Suprapubic skin (tissue), 4 donors: Measurements from ENCODE around the gene CCDC88C.

Experiments
- CTCF ChIP-seq, 2 donors: fragments of 200-600 bp in 1 of 2; fragments of 450-650 bp in 1 of 2; sonication (generic) in 1 of 2; IDR thresholded peaks; one replicate each; pipeline ENCODE4 v1.5.1; 2016 to 2019; ENCODE audit warnings: antibody characterized with exemption in 2 of 2, mild to moderate bottlenecking in 1 of 2, moderate library complexity in 1 of 2
- POLR2A ChIP-seq, 2 donors: fragments of 450-650 bp; IDR thresholded peaks; one replicate each; pipeline ENCODE4 v1.6.1; 2017; ENCODE audit warnings: antibody characterized with exemption in 2 of 2, mild to moderate bottlenecking in 2 of 2, moderate library complexity in 2 of 2
- POLR2AphosphoS5 ChIP-seq, 3 donors: sonication (generic); formaldehyde crosslinking; IDR thresholded peaks; one replicate each; pipeline ENCODE4 v1.6.1; 2017; ENCODE audit warnings: antibody characterized with exemption in 3 of 3

- TF ChIP-seq POLR2A (IDR thresholded peaks at IDR 0.05) (no peak), CTCF (IDR thresholded peaks at IDR 0.05) (no peak), POLR2AphosphoS5 (IDR thresholded peaks at IDR 0.05) (no peak)
Observed at GRCh38 chr14:91402348-91402747, 15.3 kb downstream of the CCDC88C start.
